Neutrophil (primary cell): ENCODE data around the gene HOXA5.
A peak's percentile ranks its signal among the peaks of the same experiment; 100 is the strongest.

Source experiments
- H3K27ac ChIP-seq: fragments of 200-600 bp; sonication (generic); 2 replicates; pipeline ENCODE4 v1.5.1; 2016; ENCODE audit warnings: mild to moderate bottlenecking, moderate library complexity
- H3K27me3 ChIP-seq: fragments of 200-600 bp; sonication (generic); 2 replicates; pipeline ENCODE4 v1.6.0; 2016; ENCODE audit warnings: mild to moderate bottlenecking
- H3K36me3 ChIP-seq: fragments of 200-600 bp; sonication (generic); 2 replicates; pipeline ENCODE4 v1.5.1; 2017
- H3K4me1 ChIP-seq, 2 experiments: fragments of 200-600 bp in 1 of 2; sonication (generic) in 1 of 2; 1 replicate in 1 of 2; 2 replicates in 1 of 2; pipeline versions ENCODE4 v1.5.1 to v1.6.1; 2013 to 2016; ENCODE audit warnings: low read depth in 1 of 2, low read length in 1 of 2, mild to moderate bottlenecking in 1 of 2, moderate library complexity in 1 of 2; ENCODE audit not compliant: control insufficient read depth in 1 of 2, insufficient read depth in 1 of 2
- H3K4me3 ChIP-seq, 2 experiments: fragments of 200-600 bp in 1 of 2; sonication (generic) in 1 of 2; 1 replicate in 1 of 2; 2 replicates in 1 of 2; pipeline ENCODE4 v1.5.1; 2013 to 2016; ENCODE audit warnings: low read depth in 1 of 2, low read length in 1 of 2, mild to moderate bottlenecking in 1 of 2, moderate library complexity in 1 of 2
- H3K9me3 ChIP-seq: fragments of 200-600 bp; sonication (generic); 2 replicates; pipeline ENCODE4 v1.5.1; 2016
- CTCF ChIP-seq: fragments of 200-600 bp; sonication (generic); IDR thresholded peaks from 2 replicates; pipeline ENCODE4 v1.5.1; 2016; ENCODE audit warnings: antibody characterized with exemption

HOXA5 gene

DNA sequence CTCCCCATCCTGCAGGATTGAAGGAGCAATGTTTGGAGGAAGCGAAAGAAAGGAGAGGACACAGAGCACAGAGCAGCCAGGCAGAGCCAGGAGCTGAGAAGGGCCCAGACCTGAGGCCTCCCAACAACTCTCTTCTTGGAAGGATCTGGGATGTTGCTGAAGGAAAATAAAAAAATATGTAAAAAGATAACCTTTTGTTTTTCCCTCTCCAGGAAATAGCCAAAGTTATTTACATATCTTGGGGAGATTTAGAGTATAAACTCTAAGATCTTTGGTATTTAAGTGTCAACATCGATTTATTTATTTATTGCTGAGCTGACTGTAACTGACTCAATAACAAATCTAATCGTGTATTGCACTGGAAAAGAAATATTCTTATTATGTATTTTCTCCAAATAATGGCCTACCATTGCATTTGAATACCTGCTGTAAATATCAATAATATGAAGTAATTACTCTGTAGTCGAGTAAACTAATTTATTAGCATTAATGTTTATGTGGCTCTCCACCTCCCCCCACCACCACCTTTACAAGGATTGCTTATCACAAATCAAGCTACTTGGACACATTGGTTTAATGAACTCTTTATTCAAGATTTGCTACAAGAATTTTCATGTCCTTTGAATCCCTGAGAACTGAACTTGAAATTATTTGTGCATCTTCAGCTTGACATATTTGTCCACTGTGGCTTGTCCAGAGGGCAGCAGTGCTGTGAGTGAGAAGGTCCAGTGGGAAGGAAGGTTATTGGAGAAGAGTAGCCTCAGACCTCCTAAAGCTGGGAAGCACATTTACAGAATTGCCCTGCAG, 43.4 kb upstream of the HOXA5 start:
- H3K27ac ChIP-seq = no peak overlapping the region
- no peak for TF ChIP-seq CTCF
- no peaks in the 10 kb centered on the region for H3K9me3 ChIP-seq
- H3K4me3 ChIP-seq = no peak overlapping the region
- no peaks in the 10 kb centered on the region for H3K36me3 ChIP-seq
- H3K4me1 ChIP-seq = peaks cover 43 to 54% of the 10 kb centered on the region in 2 experiments
- H3K27me3 ChIP-seq = peaks cover 100% of the 10 kb centered on the region

DNA sequence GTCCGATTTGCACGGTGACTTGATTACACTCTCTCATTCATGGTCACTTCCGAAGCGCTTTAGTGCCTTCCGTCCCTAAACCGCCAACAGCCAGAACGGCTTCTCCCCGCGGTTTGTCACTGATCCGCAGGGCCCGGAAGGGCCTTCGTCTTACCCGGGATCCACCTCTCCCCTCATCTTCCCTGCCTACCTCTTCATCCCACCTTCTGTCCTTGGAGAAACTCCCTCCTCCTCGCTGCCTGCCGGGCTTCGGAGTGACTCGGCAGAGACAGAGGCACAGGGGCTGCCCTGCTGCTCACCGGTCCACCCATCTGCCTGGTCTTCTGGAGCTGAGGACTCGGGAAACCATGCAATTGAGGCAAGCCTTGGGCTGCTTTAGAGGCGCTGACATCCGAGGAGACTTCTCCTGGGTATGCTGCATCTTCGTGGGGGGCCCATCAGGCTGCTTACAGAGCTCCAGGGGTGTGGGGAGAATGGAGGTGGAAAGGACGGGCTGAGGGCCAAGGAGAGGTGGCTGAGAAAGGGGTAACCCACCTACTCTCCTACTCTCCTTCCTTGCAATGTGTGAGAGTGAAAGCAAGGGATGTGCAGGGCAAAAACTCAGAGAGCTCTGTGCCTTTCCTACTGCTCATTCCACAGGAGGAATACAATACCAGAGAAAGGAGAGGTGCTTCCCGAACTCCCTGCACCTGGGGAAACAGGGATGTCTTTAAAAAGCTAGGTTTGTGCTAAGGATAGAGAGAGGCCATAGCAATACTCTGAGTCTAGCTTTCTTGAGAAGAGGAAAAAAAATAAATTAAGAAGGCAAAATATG, 42.6 kb upstream of the HOXA5 start:
- Histone ChIP-seq H3K27ac (no peak overlapping the region), H3K36me3 (no peaks in the 10 kb centered on the region), H3K4me1 (peaks cover 41 to 50% of the 10 kb centered on the region in 2 experiments), H3K9me3 (no peaks in the 10 kb centered on the region), H3K4me3 (no peak overlapping the region), H3K27me3 (peaks cover 100% of the 10 kb centered on the region)
- no peak for TF ChIP-seq CTCF

DNA sequence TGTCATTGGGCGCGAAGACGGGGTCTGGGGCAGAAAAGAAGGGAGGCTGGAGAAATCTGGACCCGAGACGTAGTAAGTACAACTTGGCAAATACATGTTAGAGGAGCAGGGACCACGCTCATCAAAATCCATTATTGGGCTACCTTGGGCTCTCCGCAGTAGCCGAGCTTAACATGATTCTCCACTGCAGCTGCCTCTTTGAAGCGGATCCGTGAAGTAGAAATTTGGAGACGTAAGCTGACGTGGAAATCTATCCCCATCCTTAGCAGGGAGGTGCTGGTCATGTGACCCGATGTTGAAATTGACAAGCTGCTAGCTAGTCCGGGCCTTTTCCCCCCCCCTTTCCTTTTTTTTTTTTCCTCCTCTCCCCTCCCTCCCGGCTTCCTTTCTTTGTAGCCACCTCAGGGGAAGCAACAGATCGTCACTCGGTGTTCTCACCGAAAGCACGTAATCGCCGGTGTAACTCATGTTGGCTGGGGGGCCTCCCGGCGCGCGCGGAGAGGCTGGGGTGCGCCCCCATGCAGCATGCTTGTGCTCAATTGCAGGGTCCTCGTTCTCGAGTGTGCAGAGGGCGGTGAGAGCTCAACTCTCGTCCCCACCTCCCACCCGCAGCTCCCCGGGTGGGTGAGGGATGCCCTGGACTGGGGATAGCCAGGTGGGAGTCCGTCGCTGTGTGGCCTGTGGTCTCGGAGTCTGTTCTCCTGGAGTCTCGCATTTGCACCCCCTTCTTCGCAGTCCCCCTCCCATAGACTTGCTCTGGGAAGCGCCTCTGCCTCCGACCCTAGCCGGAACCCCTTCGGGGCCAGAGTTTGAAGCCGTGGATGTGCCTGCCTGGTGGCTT, 41.8 kb upstream of the HOXA5 start, which contains the start of gene HOXA11:
TSS of gene HOXA11 (minus strand) at position 220 of the 841 bp plus-strand sequence. CDS start at position 132, 88 bp downstream.
- H3K27me3 ChIP-seq = peaks cover 100% of the 10 kb centered on the region
- H3K4me1 ChIP-seq = peaks cover 41 to 50% of the 10 kb centered on the region in 2 experiments
- no peak within 1 kb of the TSS for H3K27ac ChIP-seq

GRCh38 chr7:27184337-27185012, 41.0 kb upstream of the HOXA5 start:
- no peak overlapping the region for H3K27ac ChIP-seq
- no peaks in the 10 kb centered on the region for H3K9me3 ChIP-seq
- peak overlapping the region; percentile 13 to 45 for H3K4me3 ChIP-seq
- no peak for TF ChIP-seq CTCF
- peaks cover 46 to 58% of the 10 kb centered on the region in 2 experiments for H3K4me1 ChIP-seq
- no peaks in the 10 kb centered on the region for H3K36me3 ChIP-seq
- H3K27me3 ChIP-seq = peaks cover 100% of the 10 kb centered on the region

More for the DNA sequence above, 41.8 kb upstream of the HOXA5 start, which contains the start of gene HOXA11:
- H3K36me3 ChIP-seq = no peaks in the 10 kb centered on the region
- no peaks in the 10 kb centered on the region for H3K9me3 ChIP-seq
- TF ChIP-seq CTCF = no peak
- H3K4me3 ChIP-seq = peak within 1 kb of the TSS; percentile 13 to 45
